HG03097 (cell line): ENCODE data around the gene SPDEF.

ENCODE experiments used
- ATAC-seq: cut with Tn5 transposase; IDR thresholded peaks from one replicate; pipeline ENCODE4 v1.9.1; 2021; ENCODE audit not compliant: unreplicated experiment, low FRiP score

The SPDEF gene

DNA sequence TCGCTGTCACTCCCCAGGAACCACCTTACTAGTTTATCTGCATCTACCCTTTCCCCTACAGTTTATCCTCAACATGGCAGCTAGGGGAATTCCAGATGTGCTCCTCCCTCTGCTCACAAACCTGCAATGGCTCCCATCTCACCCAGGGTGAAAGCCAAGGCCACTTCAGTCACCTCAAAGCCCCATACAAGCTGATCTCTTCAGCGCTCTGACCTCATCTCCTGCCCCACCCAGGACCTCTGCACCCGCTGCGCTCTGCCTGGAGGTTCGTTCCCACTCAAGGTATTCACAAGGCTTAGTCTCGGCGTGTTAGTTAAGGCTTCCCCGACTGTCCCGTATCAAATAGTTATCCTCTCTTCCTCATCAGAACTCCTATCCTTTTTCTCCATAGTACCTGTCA lies 28.6 kb upstream of the SPDEF start:
- ATAC-seq = no peak

DNA sequence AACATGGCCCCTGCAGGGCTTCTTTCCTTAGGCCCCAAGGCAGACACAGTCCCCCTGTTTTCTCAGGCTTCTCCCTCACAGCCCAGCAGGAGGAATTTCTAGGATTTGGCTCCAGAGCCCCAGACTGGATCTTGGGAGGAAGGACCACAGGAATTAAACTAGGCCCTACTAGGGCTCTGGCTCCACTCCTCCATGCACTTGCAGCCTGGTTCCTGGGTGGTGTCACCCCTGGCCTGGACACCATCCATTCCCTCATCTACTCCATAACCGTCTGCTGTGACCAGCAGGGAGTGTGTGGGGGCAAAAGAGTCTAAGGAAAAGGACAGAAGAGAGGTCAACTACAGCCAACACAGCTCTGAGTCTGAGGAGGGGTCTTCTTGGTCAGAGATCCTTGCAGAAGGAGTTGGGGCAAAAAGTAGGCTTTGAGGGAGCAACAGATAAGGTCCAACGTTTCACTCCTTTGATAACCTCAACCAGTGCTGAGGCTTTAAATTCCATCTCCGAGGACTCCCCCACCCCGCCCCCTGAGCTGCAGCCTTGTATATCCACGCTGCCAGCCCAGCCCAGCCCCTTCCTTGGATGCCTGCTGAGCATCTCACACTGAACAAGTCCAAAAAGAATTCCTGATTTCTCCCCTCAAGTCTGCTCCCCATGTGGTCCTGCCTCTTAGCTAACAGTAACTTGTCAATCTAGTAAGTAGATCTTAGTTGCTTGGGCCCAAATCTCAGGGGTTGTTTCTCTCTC lies 27.9 kb upstream of the SPDEF start:
- no peak for ATAC-seq

DNA sequence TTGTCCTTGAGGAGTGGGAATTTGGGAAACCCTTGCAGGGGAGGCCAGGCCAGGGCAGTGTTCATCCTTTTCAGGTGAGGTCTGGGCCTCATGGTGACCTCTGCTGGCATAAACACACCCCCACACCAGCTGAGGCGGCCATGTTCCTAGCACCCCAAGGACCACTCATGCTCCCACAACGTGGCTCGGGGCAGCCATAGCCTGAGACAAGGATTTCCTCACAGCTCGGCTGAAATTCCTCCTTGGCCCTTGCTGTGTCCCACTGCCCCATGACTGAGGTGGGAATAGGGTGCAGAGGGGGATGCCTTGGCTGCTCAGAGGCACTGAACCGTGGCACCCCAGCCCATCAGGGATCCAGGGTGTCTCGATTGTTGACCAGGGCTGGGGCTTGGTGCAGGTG lies 27.3 kb upstream of the SPDEF start:
- no peak for ATAC-seq

DNA sequence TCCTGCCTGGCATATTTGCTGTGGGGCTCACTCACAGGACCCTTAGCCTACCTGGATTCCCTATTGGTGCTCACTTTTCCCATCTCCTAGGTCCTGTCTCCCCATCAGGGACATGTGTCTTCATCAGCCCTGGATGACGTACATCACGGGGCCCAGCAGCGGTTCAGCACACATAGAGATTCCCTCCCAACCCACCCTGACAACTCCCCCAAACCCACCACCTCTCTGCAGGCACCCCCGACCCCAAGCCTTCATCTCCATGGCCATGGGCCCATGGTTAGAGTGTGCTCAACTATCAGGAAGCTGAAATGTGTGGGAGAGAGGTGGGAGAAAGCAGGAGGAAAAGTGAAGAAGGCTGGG lies 25.4 kb upstream of the SPDEF start:
- ATAC-seq = no peak

DNA sequence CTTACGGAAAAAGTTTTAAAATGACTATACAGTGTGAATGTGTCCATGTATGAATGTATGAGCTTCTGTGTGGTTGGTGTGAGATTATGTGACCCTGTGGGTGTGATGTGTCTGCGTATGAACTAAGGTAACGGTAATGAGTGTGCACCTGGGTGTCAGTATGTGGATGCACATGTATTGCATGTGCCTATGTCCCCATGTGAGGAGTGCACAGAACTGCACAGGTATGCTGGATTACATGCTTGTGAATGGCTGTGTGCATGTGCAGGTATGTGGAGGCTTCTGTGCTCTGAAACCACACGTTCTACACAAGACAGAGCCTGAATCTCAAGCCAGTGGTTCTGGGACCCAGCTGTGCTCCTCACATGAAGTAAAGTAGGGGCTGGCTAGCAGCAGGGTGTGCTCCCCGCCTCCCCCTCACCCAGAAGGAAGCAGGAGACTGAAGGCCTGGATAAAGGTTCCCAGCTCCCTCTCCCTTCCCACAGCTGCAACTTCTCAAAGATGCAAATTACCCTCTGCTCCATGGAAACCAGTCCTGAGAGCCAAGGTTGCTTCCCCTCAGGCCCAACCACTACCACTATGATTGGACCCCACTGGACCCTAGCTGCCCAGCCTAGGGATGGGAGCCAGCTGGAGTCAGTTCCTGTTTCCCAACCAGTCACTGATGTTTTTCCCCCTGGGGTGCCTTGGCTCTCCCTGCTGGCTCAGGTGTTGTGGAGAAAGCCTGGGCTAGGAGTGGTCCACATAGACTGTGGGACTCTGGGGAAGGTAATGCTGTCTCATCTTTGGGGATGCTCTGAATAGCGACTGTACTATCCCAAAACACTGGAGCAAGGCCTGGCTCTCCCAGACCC lies 24.8 kb upstream of the SPDEF start:
- ATAC-seq = no peak

DNA sequence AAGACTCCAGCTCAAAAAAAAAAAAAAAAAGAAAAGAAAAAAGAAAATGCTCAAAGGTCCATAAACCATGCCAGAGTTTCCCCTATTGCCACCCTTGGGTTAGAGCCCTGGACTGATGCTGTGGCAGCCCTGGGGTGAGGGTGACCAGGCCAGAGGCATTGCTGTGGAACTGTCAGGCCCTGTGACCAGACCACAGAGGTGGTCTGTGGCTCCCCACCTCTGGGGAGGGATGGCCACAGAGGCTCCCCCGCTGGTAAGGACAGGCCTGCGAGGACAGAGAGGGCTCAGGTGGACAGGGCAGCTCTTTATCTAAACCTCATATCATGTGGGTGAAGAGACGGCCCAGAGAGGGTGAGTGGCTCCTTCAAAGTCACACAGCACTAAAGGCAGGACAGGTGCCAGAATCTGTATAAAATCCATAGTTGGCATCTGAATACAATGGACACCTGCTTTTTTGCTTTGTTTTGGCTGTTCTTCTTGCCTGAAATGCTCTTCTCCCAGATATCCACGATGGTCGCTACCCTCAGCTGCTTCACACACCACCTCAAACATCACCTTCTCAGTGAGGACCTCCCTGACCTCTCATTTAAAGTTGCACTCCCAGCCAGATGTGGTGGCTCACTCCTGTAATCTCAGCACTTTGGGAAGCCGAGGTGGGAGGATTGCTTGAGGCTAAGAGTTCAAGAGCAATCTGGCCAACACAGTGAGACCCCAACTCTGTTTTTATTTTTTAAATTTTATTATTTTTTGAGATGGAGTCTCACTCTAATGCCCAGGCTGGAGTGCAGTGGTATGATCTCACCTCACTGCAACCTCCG lies 22.5 kb upstream of the SPDEF start:
- no peak for ATAC-seq

DNA sequence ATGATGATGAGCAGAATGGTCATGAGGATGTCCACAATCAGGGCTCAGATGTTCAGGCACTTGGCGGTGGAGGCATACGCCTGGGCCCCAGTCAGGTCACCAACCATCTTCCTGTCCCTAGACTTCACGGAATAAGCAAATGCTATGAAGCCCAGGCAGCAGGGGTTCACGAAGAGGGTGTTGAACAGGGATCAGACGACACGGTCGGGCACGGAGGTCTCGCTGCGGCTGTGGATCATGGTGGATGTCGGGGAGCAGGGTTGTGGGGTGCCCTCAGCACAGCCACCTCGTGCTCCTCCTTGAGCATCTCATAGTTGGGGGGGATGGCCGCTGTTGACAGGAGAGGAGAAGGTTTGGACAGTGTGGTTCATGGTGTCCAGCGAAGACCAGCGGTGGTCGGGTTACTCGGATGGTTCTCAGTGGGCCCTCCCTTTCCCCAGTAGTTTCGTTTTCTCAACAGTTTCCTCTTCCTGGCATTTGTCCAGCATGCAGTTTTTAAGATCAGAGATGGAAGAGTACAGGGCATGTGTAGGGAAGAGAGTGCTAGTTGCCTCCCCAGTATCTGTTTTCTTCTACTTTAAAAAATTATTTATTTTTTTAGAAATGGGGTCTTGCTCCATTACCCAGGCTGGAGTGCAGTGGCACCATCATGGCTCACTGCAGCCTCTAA lies 20.3 kb upstream of the SPDEF start:
- no peak for ATAC-seq

DNA sequence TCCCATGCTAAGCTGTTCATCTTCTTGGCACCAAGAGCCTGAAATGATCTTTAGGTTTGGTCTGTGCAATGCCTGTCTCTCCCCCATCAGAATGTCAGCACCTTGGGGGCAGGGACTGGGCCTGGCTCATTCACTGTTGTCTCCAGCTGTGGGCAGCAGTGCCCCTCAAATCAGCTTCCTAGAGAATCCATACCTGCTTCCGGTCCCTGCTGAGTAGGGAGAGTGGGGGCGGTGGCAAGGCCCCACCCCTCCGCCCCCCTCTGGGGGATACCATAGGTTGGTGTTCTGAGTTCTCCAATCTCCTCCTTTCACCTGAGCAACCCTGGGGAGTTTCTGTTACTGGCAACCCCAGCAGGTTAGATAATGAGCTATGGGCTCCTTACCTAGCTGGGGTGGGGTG lies 19.2 kb upstream of the SPDEF start:
- ATAC-seq = no peak

DNA sequence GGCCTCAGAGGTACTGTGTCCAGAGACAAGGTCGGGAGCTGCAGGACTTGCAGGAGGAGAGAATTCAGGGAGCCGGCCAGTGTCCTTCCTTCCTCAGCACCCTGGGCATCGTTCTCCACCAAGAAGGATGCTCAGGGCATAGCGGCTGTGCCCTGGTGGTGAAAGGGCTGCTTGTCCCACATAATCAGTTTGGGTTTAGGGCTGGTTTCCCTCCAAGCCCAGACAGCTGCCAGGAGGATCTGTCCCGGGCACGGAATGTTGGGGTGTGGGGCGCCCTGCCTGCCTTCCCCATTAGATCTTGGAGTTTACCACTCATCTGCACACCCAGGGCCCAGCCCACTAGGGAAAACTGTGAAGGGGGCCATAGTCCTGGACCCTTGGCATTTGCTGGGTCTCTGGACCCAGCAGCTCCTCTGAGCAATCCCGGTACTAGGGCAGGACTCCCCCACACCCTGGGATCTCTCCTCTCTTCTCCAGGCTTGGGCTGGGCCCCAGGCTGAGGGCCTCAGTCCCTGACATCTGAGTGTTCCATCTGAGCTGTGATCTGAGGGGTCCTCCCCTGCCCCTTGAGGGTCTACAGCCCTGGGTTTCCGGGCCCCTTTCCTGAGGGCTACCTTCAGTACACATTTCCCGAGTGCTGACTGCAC lies 18.6 kb upstream of the SPDEF start:
- no peak for ATAC-seq

DNA sequence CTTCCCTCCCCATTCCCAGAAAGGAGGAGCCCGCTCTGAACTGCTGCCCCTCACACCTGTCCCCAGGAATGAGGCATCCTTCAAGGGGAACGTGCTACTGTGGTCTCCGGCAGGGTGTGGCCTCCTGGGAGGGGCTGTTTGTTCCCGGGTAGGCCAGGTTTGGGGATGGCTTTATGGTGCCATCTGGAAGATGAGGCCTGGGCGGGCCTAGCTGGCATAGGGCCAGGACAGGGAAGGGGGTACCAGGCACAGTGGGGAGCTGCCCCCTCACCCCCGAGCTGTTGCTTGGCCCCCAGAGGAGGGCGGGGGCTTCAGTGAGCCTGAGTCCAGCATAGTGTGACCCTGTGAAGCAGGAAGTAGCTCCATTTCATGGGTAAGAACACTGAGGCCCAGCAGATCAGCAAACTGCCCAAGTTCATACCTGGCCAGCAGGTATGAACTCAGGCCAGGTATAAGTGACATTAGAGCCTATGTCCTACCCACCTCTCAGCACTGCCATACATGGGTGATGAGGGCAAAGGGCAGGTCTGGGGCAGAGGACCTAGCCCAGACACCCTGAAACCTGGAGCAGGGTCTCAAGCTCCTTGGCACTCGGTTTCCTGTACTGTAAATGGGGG lies 17.5 kb upstream of the SPDEF start:
- no peak for ATAC-seq

DNA sequence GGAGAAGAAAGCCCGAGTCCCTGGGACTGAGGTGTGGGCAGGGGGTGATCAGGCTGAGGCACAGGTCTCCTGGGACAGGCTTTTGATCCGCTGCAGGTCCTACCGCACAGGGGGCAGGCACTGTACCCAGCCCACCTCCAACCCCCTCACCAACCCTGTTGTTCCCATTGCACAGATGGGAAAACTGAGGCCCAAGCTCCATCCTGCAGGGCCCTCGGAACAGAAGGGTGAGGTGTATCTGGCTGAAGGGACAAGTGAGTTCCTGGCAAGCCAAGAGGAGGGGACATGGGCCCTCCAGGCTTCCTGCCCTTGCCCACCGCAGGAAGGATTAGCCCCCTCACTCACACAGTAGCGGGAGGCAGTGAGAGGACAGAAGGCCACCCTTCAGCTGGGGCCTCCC lies 16.5 kb upstream of the SPDEF start:
- ATAC-seq = no peak

DNA sequence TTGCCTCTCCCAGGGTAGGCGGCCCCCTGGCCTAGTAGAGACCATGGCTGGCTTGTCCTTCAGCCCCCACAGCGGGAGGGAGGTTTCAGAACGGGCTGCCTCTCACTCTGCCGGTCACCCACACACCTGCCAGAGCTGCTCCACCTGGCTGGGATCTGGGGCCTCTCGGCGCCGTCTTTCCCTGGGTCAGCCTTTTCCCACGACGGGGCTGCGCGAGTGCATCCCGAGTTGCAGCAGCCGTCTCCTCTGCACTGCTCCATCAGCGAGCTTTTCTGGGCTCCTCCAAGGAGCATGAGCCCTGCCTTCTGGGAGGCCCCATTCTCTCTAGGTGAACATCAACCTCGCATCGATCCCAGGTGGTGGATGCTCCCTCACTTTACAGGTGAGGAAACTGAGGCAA lies 15.9 kb upstream of the SPDEF start:
- no peak for ATAC-seq

DNA sequence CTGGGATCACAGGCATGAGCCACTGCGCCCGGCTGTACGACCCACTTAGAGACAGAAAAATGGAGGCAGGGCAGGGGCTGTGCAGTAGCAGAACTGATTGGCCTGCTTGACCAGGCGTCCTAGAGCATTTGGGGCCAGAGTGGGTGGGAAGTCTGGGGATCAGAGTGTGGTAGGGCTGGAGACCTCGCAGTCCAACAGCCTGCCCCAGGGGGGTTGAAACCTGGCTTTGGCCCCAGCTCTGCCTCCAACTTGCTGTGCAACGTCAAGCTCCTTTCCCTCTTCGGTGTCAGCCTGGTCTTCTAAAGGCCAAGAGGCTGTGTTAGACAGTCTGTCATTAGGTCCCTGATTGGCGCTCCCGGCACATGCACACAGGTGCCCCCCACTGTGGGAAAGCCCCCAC lies 15.3 kb upstream of the SPDEF start:
- no peak for ATAC-seq

DNA sequence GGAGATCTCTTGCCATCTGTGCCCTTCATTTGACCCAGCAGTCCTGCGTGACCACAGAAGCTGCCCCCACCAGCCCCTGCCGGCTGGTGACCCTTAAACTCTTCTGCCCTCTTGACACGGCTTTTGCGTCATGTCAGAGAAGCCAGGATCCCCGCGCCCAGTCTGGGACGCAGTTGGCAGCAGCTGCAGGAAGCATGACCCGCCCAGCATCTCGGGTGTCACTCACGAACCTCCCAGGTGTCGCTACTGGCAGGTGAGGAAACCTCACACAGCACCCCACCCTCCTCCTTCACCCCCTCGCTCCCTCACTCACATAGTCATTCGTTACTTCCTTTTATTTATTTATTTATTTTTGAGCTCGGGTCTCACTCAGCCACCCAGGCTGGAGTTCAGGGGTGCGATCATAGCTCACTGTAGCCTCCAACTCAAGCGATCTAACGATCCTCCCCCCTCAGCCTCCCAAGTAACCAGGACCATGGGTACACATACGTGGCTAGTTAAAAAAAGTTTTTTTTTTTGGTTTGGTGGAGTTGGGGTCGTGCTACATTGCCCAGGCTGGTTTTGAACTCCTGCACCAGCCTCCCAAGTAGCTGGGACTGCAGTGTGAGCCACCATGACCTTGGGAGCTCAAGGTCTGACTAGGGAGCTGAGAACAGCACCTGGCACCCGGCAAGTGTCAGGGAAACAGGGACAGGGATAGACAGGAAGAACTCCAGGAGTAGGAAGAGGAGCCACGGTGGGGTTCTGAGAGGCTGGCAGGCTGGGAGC lies 14.1 kb upstream of the SPDEF start:
- no peak for ATAC-seq

DNA sequence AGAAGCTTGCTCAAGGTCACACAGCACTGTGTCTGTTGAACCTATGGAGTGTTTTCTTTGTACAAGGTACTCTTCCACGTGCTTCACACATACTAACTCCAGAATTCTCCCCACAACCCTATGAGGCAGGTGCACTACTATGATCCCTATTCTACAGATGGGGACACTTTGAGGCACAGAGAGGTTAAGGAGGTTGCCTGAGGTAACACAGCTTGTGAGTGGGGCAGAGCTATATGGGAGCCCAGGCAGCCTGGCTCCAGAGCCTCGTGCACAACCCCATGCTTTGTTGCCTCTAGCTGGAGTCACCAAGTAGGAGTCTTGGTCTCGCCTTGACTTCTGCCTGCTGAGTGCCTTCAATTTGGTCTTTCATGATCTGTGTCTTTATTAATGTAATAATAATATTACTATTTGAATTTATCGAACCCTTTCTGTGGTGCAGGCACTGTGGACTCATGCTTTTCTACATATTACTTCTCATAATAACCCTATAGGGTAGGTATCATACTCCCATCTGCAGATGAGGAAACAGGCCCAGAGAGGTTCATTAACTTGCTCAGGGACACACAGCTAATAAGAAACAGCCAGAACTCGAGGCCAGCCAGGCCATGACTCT lies 13.3 kb upstream of the SPDEF start:
- no peak for ATAC-seq

DNA sequence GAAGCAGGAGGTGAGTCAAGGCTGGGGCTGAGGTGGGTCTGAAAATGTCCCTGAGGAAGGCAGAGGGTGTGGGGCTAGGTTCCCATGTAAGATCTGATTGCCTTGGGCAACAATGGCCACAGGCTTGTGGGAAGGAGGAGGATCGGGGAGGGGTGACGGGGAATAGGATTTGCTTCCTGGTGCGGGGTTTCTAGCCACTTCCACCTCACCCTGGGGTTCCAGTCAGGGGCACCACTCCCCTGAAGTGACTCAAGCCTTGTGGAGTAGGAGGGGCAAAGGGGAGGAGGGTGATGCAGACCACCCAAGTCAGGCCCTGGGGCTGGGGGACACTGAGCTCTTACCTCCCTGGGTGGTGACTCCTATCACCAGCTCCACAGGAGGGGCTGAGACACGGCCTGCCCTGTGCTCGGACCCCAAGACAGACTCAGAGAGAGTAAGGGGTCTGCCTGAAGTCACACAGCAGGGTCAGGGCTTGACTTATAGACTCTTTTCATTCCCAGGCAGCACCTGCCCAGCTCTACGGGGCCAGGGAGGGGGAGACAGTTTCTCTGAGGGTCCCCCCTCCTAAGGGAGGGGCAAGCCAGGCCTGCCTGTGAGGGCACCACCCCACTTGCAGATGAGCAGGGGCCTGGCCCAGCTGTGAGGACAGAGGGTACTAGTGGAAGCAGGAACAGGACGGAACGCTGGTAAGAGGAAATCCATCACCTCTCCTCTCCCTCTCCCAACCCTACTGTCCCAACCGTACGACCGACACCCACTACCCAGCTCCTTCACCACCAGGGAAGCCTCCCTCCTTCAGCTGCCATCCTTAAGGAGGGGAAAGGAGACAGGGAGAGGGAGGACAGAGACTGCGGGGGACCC lies 12.4 kb upstream of the SPDEF start:
- ATAC-seq = no peak

DNA sequence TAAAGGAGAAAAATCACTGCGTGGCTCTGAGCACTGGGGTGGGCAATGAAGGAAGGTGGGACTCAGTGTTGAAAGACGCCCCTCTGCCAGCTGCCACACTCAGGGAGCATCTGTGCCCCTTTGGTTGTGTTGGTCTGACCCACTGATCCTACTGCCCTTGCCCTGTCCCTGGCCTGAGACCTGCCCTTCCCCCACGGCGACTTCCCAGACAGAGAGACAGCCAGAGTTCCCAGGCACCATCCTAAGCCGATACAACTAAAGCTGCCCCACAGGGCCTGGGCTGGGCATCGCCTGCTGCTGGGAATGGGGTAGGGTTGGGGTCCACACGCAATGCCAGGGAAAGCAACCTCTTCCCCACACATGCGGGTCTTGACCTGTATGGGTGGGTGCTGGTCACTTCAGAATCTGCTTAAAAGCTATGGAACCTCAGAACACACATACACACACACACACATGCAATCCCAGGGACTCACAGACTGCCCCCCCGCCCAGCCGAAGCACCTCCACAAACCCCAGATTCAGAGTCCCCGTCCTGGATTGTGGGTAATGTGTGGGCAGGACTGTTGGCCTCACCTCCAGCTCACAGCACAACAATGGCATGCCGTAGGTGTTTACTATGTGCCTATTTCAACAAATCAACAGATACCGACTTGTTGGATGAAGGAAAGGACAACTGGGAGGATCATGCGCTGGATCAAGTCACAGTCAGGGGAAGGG lies 10.9 kb upstream of the SPDEF start:
- ATAC-seq = no peak
